Hematopoietic multipotent progenitor cell treated with erythropoietin and hydrocortisone succinate and interleukin-3 and kit ligand, for 17 days (in vitro differentiated cells): Measurements from ENCODE around the gene PLXNC1.

Experiments used
- DNase-seq: peaks from one replicate; pipeline ENCODE4 v3.0.0-alpha.2; 2015; ENCODE audit warnings: low spot score

The PLXNC1 gene

DNA sequence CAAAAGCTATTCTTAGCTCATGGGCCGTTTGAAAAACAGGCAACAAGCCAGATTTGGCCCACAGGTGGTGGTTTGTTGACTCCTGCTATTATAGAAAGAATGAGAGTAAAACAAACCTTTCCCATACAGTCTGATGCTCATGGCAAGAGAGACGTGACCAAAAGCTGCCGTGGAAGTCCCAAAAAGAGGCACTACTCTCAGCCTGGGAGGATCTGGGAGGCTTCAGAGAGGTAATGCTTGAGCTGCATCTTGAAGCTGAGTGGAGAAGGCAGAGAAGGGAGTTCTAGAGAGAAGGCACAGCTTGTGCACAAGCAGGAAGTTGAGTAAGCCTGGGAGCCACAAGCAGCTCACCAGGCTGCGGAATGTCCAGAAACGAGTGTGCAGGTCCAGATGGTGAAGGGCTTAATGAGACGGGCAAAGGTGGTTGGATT, 9.6 kb downstream of the PLXNC1 start:
- no peak for DNase-seq

DNA sequence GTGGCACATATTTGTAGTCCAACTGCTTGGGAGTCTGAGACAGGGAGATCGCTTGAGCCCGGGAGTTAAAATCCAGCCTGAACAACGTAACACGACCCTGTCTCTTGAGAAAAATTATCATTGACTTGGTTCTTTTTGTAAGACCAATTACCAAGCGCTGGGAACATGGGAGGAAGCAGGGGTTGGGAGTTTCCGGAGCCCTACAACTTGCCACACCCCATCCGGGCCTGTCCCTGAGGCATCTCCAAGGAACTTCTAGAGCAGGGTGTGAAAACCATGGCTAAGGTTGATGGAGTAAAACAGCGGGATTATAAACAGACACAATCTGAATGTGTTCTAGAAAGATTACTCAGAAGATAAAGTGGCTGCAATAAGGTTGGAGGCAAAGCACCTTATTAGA, 10.3 kb downstream of the PLXNC1 start:
- no peak for DNase-seq

DNA sequence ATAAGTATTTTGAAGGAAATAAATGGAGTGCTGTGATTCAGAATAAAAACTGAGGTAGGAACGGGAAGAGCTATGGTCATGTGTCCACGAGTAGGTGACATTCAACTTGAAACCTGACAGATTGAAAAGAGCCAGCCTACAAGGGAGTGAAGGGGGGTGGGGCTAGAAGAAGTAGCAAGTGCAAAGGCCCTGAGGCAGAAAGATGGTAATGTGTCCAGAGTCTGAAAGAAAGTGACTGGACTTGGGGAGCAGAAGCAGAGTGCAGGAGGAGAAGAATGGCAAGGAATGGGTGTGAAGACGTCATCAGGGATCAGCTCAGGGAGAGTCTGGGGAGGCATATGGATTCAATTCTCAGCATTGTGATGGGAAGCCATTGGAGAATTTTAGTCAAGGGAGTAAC, 13.7 kb downstream of the PLXNC1 start:
- DNase-seq = no peak

DNA sequence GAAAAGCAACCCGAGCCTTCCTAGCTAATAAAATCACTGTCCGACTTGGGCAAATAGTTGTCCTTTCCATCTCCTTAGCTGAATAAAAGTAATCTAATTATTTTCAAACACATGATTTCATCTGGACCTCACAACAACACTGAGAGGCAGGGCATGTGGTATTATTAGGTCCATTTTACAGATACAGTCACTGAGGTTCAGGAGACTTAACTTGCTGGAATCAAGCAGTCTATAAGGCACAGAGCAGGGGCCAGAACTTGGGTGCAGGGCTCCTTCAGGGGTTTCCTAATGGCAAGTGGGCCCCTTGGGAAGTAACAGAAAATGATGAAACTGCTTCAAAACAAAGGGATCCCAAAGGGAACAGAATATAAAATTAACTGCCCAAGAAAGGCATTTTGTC, 15.5 kb downstream of the PLXNC1 start:
- no peak for DNase-seq

DNA sequence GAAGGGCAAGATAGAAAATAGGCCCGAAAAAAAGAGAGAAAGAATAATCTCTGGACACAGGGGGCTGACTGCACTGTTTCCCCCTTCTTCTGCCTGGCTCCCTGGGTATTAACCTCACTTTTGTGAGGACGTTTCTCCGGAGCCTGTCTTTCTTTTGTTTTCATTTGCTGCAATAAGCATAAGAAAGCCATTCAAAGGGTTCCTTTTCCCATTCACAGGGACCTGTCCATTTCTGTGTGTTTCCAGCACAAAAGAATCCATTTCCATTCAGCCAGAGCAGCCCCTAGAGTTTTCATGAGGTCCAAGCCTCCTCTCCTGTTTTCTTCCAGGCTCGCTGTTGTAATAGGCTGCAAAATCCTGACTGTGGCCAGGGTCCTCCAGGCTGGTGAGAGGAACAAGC, 16.8 kb downstream of the PLXNC1 start:
- no peak for DNase-seq

DNA sequence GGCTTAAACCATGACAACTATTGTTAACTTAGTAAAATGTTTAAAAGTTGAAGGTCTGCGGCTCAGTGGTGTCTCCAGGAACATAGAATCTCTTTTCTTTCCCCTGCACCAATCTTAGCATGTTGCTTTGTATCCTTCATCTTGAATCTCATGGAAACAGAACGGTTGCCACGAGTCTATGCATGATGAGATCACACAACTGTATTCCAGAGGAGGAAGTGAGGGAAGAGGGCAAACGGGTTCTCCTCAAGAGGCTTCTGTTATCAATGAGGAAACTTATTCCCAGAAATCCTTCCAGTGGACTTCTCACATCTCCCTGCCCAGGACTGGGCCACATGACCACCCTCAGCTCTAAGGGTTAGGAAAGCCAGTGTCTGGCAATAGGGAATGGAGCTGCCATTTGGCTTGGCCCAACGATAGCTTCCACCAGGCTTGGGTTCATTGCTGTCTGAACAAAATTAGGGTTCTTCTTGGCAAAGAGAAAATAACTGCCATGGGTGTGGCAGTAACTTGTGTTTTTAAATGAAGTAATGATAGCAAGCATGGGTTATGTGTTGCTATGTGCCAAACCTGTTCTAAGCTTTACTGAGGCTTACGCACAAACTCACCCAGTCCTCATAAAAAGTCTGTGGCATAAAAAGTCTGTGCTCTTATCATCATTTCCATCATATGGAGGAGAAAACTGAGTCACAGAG, 17.4 kb downstream of the PLXNC1 start:
- no peak for DNase-seq

DNA sequence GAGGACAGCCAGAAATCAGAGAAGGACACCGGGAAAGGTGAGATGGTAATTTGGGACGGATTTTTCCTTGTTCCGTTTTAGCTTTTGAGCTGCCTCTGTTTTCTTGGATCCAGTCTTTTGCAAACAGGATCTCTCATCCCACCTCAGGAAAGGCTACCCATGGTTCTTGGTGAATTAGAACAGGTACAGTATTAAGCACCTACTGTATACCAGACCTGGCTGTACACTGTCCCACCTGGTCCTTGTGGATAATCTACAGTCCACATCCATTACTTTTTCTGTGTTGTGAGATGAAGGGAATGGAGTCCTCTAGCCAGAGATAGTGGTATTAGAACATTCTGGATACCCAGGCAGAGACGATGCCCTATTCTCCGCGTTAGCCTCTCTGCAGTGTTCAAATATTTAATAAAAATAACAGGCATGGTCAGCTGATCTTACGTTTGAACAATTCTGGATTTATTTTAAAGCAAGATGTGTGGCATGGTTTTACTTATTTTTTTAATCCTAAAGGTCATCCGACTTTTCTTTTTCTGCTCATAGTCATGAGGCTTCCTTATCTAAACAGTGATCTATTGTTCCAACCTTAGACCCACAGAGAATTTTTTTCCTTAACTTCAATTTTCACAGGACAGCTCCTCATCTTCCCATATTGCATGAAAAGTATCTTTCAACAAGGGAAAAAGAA, 18.8 kb downstream of the PLXNC1 start:
- DNase-seq = no peak

DNA sequence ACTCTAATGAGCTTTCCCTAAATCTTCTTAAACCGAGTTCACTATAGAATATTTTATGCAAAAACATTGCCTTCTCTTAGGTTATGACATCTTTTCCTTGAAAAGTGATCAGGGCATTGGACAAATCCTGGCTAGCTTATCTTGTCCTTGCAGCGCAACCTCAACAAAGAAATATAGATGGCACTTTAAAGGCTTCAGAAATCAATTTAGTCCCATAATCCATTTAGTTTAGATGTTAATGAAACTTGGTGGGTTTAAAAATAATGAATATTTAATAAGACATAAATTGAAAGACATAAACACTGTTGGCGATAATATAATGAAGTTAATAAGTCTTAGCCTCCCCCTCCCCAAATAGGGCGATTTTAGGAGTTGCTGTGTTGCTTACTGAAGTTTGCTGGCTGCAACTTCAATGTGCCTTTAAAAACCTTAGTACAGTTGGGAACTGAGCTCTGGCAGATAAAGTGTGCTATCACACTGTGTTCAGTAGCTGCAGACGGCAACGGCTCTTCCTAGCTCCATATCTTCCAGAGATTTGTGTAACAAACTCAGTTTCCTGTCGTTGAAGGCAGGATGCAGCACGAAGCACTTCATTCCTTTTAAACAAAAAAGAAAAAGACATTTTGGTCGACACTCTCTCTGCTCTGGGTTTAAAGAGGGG, 19.5 kb downstream of the PLXNC1 start:
- no peak for DNase-seq

DNA sequence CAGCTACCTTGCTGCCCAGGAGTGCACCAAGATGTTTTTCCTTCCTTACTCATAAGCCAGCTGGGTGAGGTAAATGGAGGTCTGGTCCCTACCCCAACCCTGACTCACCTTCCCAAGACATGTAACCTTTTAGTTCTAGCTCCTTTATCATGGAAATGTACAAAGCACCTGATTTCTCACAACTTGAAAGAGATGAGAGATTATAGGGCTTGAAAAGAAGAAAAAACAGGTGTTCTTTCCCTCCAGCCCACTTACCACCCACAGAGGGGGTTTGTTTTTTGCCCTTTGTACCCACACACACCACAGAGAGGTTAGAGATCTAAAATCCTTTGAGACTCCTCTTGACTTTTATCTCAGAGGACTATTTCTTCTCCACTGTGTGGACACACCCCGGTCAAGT, 21.1 kb downstream of the PLXNC1 start:
- no peak for DNase-seq

DNA sequence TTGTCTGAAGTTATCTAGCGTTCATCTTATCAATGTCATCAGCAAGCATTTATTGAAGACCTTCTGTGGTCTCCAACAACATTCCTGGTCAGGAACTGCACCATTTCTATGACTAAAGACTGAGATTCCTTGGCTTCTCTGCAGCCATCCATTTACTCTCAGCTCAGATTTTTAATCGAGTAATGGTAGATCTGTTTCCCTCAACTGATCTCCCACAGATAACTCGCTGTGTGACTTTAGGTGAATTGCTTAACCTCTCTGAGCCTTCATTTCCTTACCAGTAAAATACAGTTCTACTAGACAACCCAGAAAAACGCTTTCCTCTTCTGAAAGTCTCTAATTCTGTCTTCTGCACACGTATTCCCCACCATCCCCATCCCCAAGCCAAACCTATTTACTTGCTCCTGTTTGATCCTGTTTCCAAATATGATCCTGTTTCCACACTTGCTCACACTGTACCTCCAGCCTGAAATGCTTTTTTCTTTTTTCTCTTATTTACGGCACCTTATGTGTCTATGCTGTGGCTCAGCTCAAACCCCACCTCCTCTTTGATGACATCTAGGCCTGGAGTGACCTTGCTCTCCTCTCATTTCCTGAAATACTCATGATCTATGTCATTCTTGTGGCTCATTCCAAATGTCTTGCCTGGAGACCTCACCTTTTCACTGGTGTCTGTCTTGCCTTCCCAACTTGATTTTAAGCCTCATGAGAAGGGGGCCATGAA, 21.8 kb downstream of the PLXNC1 start:
- DNase-seq = no peak

DNA sequence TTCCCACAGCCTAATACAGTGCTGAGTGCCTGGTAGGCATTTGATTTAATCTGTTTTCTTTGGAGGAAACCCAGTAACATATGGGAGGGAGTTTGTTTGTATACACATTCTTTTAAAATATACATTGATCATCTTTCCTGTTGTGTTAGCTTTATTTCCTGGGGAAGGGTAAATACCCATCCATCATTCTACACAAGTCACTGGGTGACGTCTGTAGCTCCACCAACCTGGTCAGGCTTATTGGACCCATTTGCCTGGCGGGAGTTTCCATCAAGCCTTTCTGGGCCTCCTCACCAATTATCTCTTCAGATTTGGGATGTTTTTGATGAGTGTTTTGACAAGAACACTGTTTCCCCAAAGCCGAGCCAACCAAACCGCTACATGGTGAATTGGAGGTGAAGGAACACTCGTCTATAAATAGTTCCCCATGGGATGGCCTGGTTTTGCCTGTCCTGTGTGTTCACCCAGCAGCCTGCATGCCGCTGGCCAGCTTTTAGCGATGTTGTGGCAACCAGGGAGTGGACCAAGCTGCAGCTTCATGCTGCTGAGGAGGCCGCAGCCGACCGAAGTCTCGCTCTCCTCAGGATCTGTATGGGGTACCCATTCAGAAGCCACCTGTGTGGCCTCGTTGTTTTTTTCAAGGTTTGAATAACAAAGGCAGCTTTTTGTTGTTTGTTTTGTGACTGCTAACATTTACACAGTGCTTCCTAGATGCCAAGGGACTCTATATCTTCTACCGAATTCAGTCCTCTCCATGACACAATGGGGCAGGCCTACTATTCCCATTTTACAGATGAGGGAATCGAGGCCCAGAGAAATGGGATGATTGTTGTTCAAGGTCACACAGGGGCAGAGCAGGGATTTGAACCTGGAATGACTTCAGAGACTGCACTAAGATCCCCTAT, 22.6 kb downstream of the PLXNC1 start:
- DNase-seq = no peak

DNA sequence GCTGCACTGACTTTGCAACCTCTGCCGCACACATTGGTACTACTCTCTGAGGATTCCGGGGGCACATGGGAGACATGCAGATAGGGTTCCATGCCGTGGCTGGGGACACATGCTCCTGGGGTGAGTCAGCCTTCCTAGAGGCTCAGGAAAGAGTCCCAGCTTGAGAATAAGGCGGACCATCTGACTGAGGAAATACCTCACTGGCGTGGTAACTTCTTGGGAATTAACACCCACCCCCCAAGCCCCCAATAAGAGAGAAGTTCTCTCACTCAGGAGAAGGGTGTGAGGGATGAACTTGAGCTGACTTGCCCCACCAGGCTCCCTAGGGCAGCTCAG, 23.2 kb downstream of the PLXNC1 start:
- DNase-seq = no peak

DNA sequence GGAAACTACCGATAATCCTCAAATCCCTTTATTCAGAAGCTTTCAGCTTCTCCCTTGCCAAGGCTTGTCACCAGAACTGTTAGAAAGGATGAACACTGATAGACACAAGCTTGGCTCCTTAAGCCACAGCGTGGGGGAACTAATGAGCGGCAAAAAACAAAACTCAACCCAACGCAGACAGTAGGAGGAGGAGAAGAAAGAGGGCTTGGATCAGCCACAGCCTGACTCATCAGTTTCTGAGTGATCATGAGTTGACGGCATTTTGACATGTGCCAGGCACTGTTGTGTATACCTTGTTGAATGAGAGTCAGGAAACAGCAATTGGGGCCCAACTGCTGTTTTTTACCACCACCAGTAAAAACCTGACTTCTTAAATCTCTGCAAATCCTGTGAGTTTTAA, 23.7 kb downstream of the PLXNC1 start:
- DNase-seq = peak; percentile 47

DNA sequence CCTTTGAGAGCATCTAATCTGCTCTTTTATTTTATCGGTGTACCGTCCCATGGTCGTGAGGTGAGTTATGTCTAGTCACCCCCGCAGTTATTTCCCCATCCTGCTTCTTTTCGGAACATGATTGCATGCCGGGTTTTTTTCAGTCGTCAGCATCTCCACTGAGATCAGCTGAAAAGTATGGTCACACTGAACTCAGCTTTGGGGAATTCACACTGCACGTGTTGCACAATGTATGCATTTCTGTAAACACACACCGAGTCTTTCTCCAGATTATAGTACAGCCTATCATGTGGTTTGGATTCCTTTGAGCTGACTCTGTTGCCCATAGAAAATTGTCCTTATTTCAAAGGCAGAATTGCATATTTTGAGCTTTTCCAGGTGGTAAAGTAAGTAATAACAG, 24.6 kb downstream of the PLXNC1 start:
- no peak for DNase-seq

DNA sequence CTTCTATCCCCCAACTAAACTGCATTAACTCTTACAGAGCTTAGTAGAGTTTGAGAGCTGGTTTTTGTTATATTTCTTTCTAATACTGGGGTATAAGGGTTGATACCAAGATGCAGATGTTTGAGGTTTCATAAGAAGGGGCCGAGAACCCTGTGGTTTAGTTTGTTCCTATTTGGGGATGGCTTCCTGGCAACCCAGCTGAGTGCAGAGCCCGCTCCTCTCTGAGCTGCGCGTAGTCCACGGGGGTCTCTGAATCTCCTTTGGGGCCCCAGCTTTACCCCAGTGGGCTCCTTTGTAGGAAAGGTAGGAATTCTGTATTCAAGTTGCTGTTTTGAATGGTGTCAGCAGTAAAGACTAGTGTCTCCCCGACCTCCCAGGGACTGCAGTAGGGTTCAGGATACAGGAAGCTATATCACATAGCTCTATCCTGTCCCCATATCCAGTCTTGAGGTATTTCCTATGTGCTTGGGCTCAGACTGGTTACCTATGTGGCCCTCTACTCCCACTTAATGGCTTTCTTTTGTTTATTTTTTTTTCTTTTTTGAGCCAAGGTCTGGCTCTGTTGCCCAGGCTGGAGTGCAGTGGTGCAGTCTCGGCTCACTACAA, 25.4 kb downstream of the PLXNC1 start:
- no peak for DNase-seq

DNA sequence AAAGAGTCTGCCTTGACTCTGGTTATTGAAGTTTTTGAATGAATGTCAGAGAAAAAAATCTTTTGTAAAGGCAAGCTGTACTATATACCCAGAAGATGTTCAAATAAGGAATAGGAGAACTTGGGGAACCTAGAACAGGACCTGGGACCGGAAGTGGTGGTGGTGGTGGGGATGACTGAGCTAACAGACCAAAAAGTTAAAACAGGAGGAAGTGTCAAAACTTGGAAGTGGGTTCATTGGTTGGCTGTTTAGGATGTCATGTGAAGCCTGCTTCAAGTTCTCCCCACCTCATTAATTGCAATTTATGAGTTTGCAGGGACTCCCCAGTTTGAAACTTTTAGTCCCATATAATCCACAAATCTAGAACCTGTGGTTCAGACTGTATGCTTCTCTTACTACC, 26.2 kb downstream of the PLXNC1 start:
- no peak for DNase-seq

DNA sequence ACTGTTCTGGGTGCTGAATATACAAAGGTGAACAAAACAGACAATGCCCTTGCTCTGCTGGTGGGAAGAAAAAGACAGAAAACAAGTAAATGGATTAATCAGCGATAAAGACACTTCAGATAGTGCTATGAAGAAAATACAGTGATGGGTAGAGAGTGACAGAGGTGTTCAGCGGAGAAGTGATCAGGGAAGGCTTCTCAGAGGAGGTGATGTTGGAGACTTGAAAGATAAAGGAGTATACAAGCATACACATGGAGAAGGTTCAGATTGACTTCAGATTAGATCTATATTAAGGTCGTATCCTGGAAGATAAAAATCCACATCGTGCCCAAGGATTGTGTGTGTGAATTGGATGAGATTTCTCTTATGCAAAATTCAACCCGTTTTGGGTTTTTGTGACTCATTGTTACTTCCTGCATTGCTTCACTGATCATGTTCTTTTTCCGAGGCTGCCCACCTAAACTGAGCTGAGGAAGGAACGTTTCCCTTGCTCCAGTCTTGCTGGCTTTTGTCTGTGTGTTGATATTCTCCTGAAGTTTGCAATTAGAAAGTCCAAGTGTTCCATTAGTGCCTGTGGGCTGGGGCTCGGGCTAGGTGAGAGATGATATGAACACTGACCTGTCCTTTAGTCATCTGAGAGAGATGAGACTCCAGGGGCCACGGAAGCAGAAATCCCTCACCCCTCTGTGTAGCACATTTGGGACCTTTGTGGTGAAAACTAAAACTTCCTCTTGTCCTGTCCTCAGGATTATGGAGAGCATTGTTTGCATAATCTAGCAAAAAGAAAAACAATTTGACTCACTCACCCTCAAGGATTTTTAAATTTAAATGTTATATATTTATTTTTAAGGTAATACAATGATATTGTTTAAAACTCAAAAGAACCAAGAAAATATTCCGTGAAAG, 27.6 kb downstream of the PLXNC1 start:
- DNase-seq = no peak

DNA sequence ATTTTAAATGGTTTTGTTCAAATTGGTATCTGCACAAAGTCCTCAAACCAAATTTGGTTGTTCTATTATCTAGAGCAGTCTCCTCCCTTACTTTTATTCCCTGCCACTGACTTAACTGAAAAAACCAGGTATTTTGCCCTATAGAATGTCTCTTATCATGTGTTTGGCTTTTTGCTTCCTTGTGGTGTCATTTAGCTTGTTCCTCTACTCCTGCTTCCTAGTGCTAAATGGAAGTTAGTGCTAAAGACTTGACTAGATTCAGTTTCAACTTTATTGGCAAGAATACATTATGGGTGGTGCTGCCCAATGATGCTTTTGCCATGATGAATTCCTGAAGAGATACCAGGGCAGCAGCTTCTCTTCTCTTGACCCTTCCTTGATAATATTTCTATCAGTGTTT, 29.7 kb downstream of the PLXNC1 start:
- DNase-seq = no peak

DNA sequence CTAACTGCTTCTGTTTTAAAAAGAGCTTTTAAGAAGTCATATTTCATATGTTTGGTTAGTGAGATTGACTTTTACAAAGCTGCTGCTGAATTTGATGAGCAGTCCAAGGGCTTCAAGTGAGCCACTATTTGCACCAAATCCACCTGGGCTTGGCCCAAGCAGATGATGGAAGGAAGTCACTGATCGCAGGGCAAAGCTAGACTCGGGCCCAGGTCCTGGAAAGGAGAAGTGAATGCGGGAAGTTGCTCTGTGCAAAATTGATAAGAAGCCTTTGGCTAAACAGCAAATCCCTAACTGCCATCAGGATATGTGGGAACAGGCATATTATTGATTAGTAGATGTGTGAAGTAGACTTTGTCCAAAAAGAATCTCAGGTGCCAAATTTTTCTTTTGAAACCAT, 30.5 kb downstream of the PLXNC1 start:
- no peak for DNase-seq

DNA sequence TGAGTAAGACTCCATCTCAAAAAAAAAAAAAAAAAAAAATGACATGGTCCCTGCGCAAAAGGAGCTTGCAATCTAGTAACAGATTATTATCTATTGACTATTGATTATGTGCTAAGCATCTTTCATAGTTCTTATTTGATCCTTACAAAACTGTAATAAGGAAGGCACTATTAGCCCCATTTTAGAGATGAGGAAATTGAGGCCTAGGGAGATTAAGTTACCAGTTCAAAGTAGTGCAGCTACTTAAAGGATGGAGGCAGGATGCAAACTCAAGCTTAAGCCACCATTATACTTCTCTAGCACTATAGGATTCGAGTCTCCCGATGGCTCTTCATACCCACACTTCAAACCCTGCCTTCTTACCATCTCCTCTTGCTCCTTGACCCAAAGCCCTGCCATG, 31.3 kb downstream of the PLXNC1 start:
- DNase-seq = no peak
